Stimulated activated naive B cell treated with anti-CD40 and anti-IgM and Interleukin-4, amounts not matched to agents 10 μg/mL and 1 μg/mL and 100 μg/mL, for 72 hours (primary cell): ENCODE data around the gene AGR2.

ENCODE experiments used
- ATAC-seq, 2 donors: fragments of 150-1000 bp; cut with Tn5 transposase; replicated peaks; 2 replicates each; pipeline ENCODE4 v1.10.0; 2021; ENCODE audit warnings: moderate library complexity in 1 of 2
- DNase-seq: peaks from one replicate; pipeline ENCODE4 v3.0.0; 2021
- H3K27ac Mint-ChIP-seq: one replicate; pipeline ENCODE4 v1.8.0; 2022; ENCODE audit warnings: mild to moderate bottlenecking, mixed read lengths
- H3K27me3 Mint-ChIP-seq, 2 donors: one replicate each; pipeline ENCODE4 v1.8.0; 2022; ENCODE audit warnings: mixed read lengths in 2 of 2
- H3K36me3 Mint-ChIP-seq, 2 donors: one replicate each; pipeline ENCODE4 v1.8.0; 2022; ENCODE audit warnings: mixed read lengths in 2 of 2, mild to moderate bottlenecking in 1 of 2
- H3K4me1 Mint-ChIP-seq, 2 donors: one replicate each; pipeline ENCODE4 v1.8.0; 2022; ENCODE audit warnings: mixed read lengths in 2 of 2, mild to moderate bottlenecking in 1 of 2
- H3K4me3 Mint-ChIP-seq, 2 donors: one replicate each; pipeline ENCODE4 v1.8.0; 2022; ENCODE audit warnings: mild to moderate bottlenecking in 2 of 2, mixed read lengths in 2 of 2, moderate library complexity in 1 of 2
- H3K9me3 Mint-ChIP-seq, 2 donors: one replicate each; pipeline ENCODE4 v1.8.0; 2022; ENCODE audit warnings: mixed read lengths in 2 of 2, mild to moderate bottlenecking in 1 of 2

AGR2 gene

GRCh38 chr7:16753932-16754855 lies 50.6 kb downstream of the AGR2 start:
- Mint-ChIP-seq H3K4me1 (peaks cover 27 to 37% of the 10 kb centered on the region in 2 donors), H3K9me3 (peaks cover 2 to 3% of the 10 kb centered on the region in 2 donors), H3K27me3 (no peaks in the 10 kb centered on the region), H3K36me3 (peaks cover 2 to 7% of the 10 kb centered on the region in 2 donors), H3K27ac (peak overlapping the region; percentile 93), H3K4me3 (peak overlapping the region; percentile 92 to 98)
- peak; percentile 48 to 54 for ATAC-seq
- peak; percentile 23 for DNase-seq

- Mint-ChIP-seq H3K27me3 (no peaks in the 10 kb centered on the region), H3K27ac (peak within 1 kb of the TSS; percentile 93), H3K9me3 (no peaks in the 10 kb centered on the region)
These were observed 51.5 kb downstream of the AGR2 start, which contains the start of gene TSPAN13 for GRCh38 chr7:16753102-16753931. Gene TSPAN13, plus strand, starts transcription at chr7:16753755. Its CDS starts 213 bp downstream, at chr7:16753968.

GRCh38 chr7:16747102-16747501 lies 57.7 kb downstream of the AGR2 start:
- DNase-seq = no peak
- Mint-ChIP-seq H3K4me3 (no peak overlapping the region), H3K9me3 (no peaks in the 10 kb centered on the region), H3K36me3 (no peaks in the 10 kb centered on the region), H3K27me3 (peaks cover 0 to 5% of the 10 kb centered on the region in 2 donors), H3K27ac (no peak overlapping the region), H3K4me1 (peaks cover 4 to 7% of the 10 kb centered on the region in 2 donors)
- ATAC-seq = no peak

More at GRCh38 chr7:16753102-16753931, 51.5 kb downstream of the AGR2 start, which contains the start of gene TSPAN13:
- H3K4me3 Mint-ChIP-seq = peak within 1 kb of the TSS; percentile 92 to 98
- DNase-seq (peak; percentile 81), ATAC-seq (peak; percentile 89 to 92)
- H3K4me1 Mint-ChIP-seq = peaks cover 26 to 33% of the 10 kb centered on the region in 2 donors
- H3K36me3 Mint-ChIP-seq = peaks cover 0 to 4% of the 10 kb centered on the region in 2 donors

- H3K9me3 Mint-ChIP-seq = no peaks in the 10 kb centered on the region
- no peak overlapping the region for H3K4me3 Mint-ChIP-seq
- H3K4me1 Mint-ChIP-seq = peaks cover 2 to 7% of the 10 kb centered on the region in 2 donors
- H3K27ac Mint-ChIP-seq = no peak overlapping the region
- peaks cover 0 to 5% of the 10 kb centered on the region in 2 donors for H3K27me3 Mint-ChIP-seq
- H3K36me3 Mint-ChIP-seq = no peaks in the 10 kb centered on the region
- ATAC-seq = no peak
- no peak for DNase-seq
These were observed 59.2 kb downstream of the AGR2 start for GRCh38 chr7:16745645-16746044.

- Mint-ChIP-seq H3K27me3 (peaks cover 0 to 5% of the 10 kb centered on the region in 2 donors), H3K4me1 (peaks cover 2 to 7% of the 10 kb centered on the region in 2 donors), H3K36me3 (no peaks in the 10 kb centered on the region), H3K4me3 (no peak overlapping the region), H3K27ac (no peak overlapping the region), H3K9me3 (no peaks in the 10 kb centered on the region)
- DNase-seq (no peak), ATAC-seq (no peak)
These were observed 60.1 kb downstream of the AGR2 start for GRCh38 chr7:16744518-16745250.

- no peak overlapping the region for H3K4me3 Mint-ChIP-seq
- ATAC-seq = no peak
- H3K9me3 Mint-ChIP-seq = no peaks in the 10 kb centered on the region
- H3K27ac Mint-ChIP-seq = no peak overlapping the region
- H3K36me3 Mint-ChIP-seq = peaks cover 0 to 3% of the 10 kb centered on the region in 2 donors
- no peak for DNase-seq
- peaks cover 0 to 5% of the 10 kb centered on the region in 2 donors for H3K27me3 Mint-ChIP-seq
- H3K4me1 Mint-ChIP-seq = peaks cover 0 to 7% of the 10 kb centered on the region in 2 donors
These were observed 61.6 kb downstream of the AGR2 start for GRCh38 chr7:16743236-16743635.

GRCh38 chr7:16742547-16742946 lies 62.3 kb downstream of the AGR2 start:
- Mint-ChIP-seq H3K4me1 (peaks cover 0 to 7% of the 10 kb centered on the region in 2 donors), H3K4me3 (no peak overlapping the region), H3K27ac (no peak overlapping the region), H3K27me3 (peaks cover 0 to 5% of the 10 kb centered on the region in 2 donors), H3K9me3 (no peaks in the 10 kb centered on the region), H3K36me3 (peaks cover 0 to 6% of the 10 kb centered on the region in 2 donors)
- DNase-seq (no peak), ATAC-seq (no peak)
